A549 (cell line): ENCODE results near the gene MGAT5B. TPM values are rescaled to one million over a fixed set of nuclear protein-coding genes. Genes with fewer than 3 reads are reported as not detected.

Experiments used
- ATAC-seq, 2 experiments: fragments of 200-7000 bp in 1 of 2; fragments of >200 bp in 1 of 2; cut with Nextera tagmentation in 1 of 2; cut with Tn5 transposase in 1 of 2; 3 replicates each; pipeline versions ENCODE4 v1.8.0 to v1.9.1; 2018 to 2020; ENCODE audit warnings: mild to moderate bottlenecking in 1 of 2, moderate library complexity in 1 of 2
- CTCF ChIA-PET: fragments of 300-600 bp; sonication (Branson Sonifier 250); formaldehyde crosslinking; extraction: SDS; loops from one replicate; lab custom pipeline; 2021; ENCODE audit warnings: antibody characterized with exemption, inconsistent platforms; lab: Yijun Ruan, JAX
- POLR2A ChIA-PET: fragments of 350-600 bp; formaldehyde crosslinking; extraction: SDS; loops from one replicate; lab custom pipeline; 2021; ENCODE audit warnings: antibody characterized with exemption, inconsistent platforms; lab: Yijun Ruan, JAX
- DNase-seq, 2 experiments: peaks; one replicate each; pipeline versions ENCODE4 v3.0.0 to v3.0.0-alpha.2; 2011 to 2016; ENCODE audit warnings: low read depth in 1 of 2, low spot score in 1 of 2
- FAIRE-seq: peaks from 2 replicates; lab custom pipeline; 2011; peaks lifted over from hg19 to GRCh38; lab: Jason Lieb, UNC
- H3K27ac ChIP-seq, 2 experiments: fragments of >200 bp; sonication (Bioruptor Twin); formaldehyde crosslinking; 3 replicates each; pipeline ENCODE4 v1.5.1; 2016 to 2017
- H3K4me1 ChIP-seq: fragments of >200 bp; sonication (Bioruptor Twin); formaldehyde crosslinking; 3 replicates; pipeline ENCODE4 v1.6.1; 2016
- H3K4me2 ChIP-seq: fragments of >200 bp; sonication (Bioruptor Twin); formaldehyde crosslinking; 3 replicates; pipeline ENCODE4 v1.6.1; 2016
- H3K4me3 ChIP-seq: fragments of >200 bp; sonication (Bioruptor Twin); formaldehyde crosslinking; 3 replicates; pipeline ENCODE4 v1.5.1; 2016
- H3K9me3 ChIP-seq: fragments of >200 bp; sonication (Bioruptor Twin); formaldehyde crosslinking; 3 replicates; pipeline ENCODE4 v1.6.1; 2016
- CBX8 ChIP-seq: fragments of 200-600 bp; sonication (generic); IDR thresholded peaks from 2 replicates; pipeline ENCODE4 v1.6.1; 2016
- CEBPB ChIP-seq, 2 experiments: fragments of >200 bp in 1 of 2; sonication (Bioruptor Twin) in 1 of 2; formaldehyde crosslinking in 1 of 2; IDR thresholded peaks; 2 replicates each; pipeline ENCODE4 v1.6.1; 2012 to 2016
- CHD4 ChIP-seq: fragments of 200-600 bp; sonication (generic); IDR thresholded peaks from 2 replicates; pipeline ENCODE4 v1.6.1; 2016; ENCODE audit warnings: antibody characterized with exemption, mild to moderate bottlenecking, borderline replicate concordance
- EP300 ChIP-seq, 2 experiments: fragments of >200 bp; sonication (Bioruptor Twin); formaldehyde crosslinking; IDR thresholded peaks; 2 replicates in 1 of 2; 3 replicates in 1 of 2; pipeline ENCODE4 v1.6.1; 2016 to 2017
- FOSB ChIP-seq: fragments of 250-450 bp; sonication (Bioruptor Pico); IDR thresholded peaks from 2 replicates; pipeline ENCODE4 v1.5.0; 2020; ENCODE audit warnings: mild to moderate bottlenecking, moderate library complexity
- FOXS1 ChIP-seq: fragments of 250-450 bp; sonication (Bioruptor Pico); IDR thresholded peaks from 2 replicates; pipeline ENCODE4 v1.5.0; 2020; ENCODE audit warnings: mild to moderate bottlenecking, moderate library complexity
- HEYL ChIP-seq: fragments of 250-450 bp; sonication (Bioruptor Pico); IDR thresholded peaks from 2 replicates; pipeline ENCODE4 v1.8.0; 2021; ENCODE audit warnings: mild to moderate bottlenecking, moderate library complexity
- JUNB ChIP-seq: fragments of >200 bp; sonication (Bioruptor Twin); formaldehyde crosslinking; IDR thresholded peaks from 2 replicates; pipeline ENCODE4 v1.6.1; 2016
- KDM5A ChIP-seq: fragments of 200-600 bp; sonication (generic); IDR thresholded peaks from 2 replicates; pipeline ENCODE4 v1.6.1; 2016; ENCODE audit warnings: antibody characterized with exemption, mild to moderate bottlenecking
- MYC ChIP-seq: IDR thresholded peaks from 2 replicates; pipeline ENCODE4 v1.6.1; 2012; ENCODE audit warnings: mild to moderate bottlenecking, inconsistent platforms, low read length, improper control_type of control experiment, borderline replicate concordance
- NPAS2 ChIP-seq: fragments of 250-450 bp; sonication (Bioruptor Pico); IDR thresholded peaks from 2 replicates; pipeline ENCODE4 v1.8.0; 2022; ENCODE audit warnings: mild to moderate bottlenecking, moderate library complexity, borderline replicate concordance
- NR3C1 ChIP-seq: fragments of >200 bp; sonication (Bioruptor Twin); formaldehyde crosslinking; IDR thresholded peaks from 3 replicates; pipeline ENCODE4 v1.6.1; 2017
- POLR2A ChIP-seq: IDR thresholded peaks from 2 replicates; pipeline ENCODE4 v1.6.1; 2012; ENCODE audit warnings: mild to moderate bottlenecking, low read length
- POLR2AphosphoS2 ChIP-seq: conservative IDR thresholded peaks from 2 replicates; pipeline ENCODE4 v1.6.1; 2012; ENCODE audit warnings: low read length, improper control_type of control experiment, inconsistent platforms
- RAD21 ChIP-seq, 2 experiments: fragments of >200 bp in 1 of 2; sonication (Bioruptor Twin) in 1 of 2; formaldehyde crosslinking in 1 of 2; IDR thresholded peaks in 1 of 2; conservative IDR thresholded peaks in 1 of 2; 2 replicates in 1 of 2; 3 replicates in 1 of 2; pipeline ENCODE4 v1.6.1; 2012 to 2018; ENCODE audit warnings: inconsistent platforms in 1 of 2
- RARB ChIP-seq: fragments of 250-450 bp; sonication (Bioruptor Pico); IDR thresholded peaks from 2 replicates; pipeline ENCODE4 v1.8.0; 2021; ENCODE audit warnings: mild to moderate bottlenecking, moderate library complexity
- RCOR1 ChIP-seq: fragments of 150-350 bp; IDR thresholded peaks from 2 replicates; pipeline ENCODE4 v1.6.1; 2014; ENCODE audit warnings: antibody characterized with exemption, low read length, low read depth
- SMC3 ChIP-seq: fragments of >200 bp; sonication (Bioruptor Twin); formaldehyde crosslinking; IDR thresholded peaks from 3 replicates; pipeline ENCODE4 v1.6.1; 2018; ENCODE audit warnings: inconsistent platforms
- SREBF2 ChIP-seq: fragments of 450-650 bp; IDR thresholded peaks from 2 replicates; pipeline ENCODE4 v1.6.1; 2014; ENCODE audit warnings: mild to moderate bottlenecking, moderate library complexity
- TFCP2L1 ChIP-seq: fragments of 250-450 bp; sonication (Bioruptor Pico); IDR thresholded peaks from 2 replicates; pipeline ENCODE4 v1.5.0; 2021; ENCODE audit warnings: mild to moderate bottlenecking
- TP53 ChIP-seq: fragments of 250-450 bp; sonication (Bioruptor Pico); IDR thresholded peaks from 2 replicates; pipeline ENCODE4 v1.5.0; 2021; ENCODE audit warnings: mild to moderate bottlenecking, moderate library complexity
- ZC3H11A ChIP-seq: fragments of 450-650 bp; IDR thresholded peaks from 2 replicates; pipeline ENCODE4 v1.6.1; 2014; ENCODE audit warnings: antibody characterized with exemption, mild to moderate bottlenecking
- ZFP36 ChIP-seq: fragments of 450-650 bp; IDR thresholded peaks from 2 replicates; pipeline ENCODE4 v1.6.1; 2014; ENCODE audit warnings: borderline replicate concordance; ENCODE audit not compliant: partially characterized antibody
- ZNF302 ChIP-seq: fragments of 250-450 bp; sonication (Bioruptor Pico); IDR thresholded peaks from 2 replicates; pipeline ENCODE4 v1.9.0; 2021; ENCODE audit warnings: inconsistent platforms, mild to moderate bottlenecking, moderate library complexity
- ZSCAN20 ChIP-seq: fragments of 250-450 bp; sonication (Bioruptor Pico); IDR thresholded peaks from 2 replicates; pipeline ENCODE4 v1.8.0; 2022; ENCODE audit warnings: mild to moderate bottlenecking, moderate library complexity
- WGBS: methylation state at CpG from one replicate; pipeline ENCODE4 v1.1.6; 2017; ENCODE audit errors: missing lambda C conversion rate; 5-methylcytosine and 5-hydroxymethylcytosine counted together
- polyA plus RNA-seq, 4 experiments: library from polyadenylated mRNA; depleted of rRNA in 3 of 4; stranded (reverse); fragments of >200 nt; fragmentation: RNase III in 1 of 4; extraction: RNeasy Plus Mini Kit Qiagen cat#74134 plus additional on column Dnase treatment in 1 of 4; gene quantifications; 2 replicates in 3 of 4; 3 replicates in 1 of 4; pipeline ENCODE4 v1.2.3, GENCODE V29; 2011 to 2017
- TF ChIP-seq, protein P1 (sequence below): fragments of >200 bp; sonication (Bioruptor Twin); formaldehyde crosslinking; IDR thresholded peaks from 3 replicates; pipeline ENCODE4 v1.5.1; 2016
- TF ChIP-seq, protein P2 (sequence below): fragments of >200 bp; sonication (Bioruptor Twin); formaldehyde crosslinking; IDR thresholded peaks from 2 replicates; pipeline ENCODE4 v1.6.1; 2016
- TF ChIP-seq, protein P3 (sequence below): fragments of 150-350 bp; IDR thresholded peaks from 2 replicates; pipeline ENCODE4 v1.6.1; 2014; ENCODE audit warnings: low read depth, mild to moderate bottlenecking, low read length
- TF ChIP-seq, protein P4 (sequence below): IDR thresholded peaks from 2 replicates; pipeline ENCODE4 v1.6.1; 2012

MGAT5B gene
- polyA plus RNA-seq, 2 of the 4 experiments (the other 2 are of a cell fraction), result 7.6 to 22.8 TPM

- ATAC-seq (no peak), FAIRE-seq (no peak), DNase-seq (no peak)
- Histone ChIP-seq H3K4me1 (peaks cover 15% of the 10 kb centered on the region), H3K4me2 (no peak overlapping the region), H3K9me3 (no peaks in the 10 kb centered on the region), H3K27ac (no peak overlapping the region), H3K4me3 (no peak overlapping the region)
- ChIA-PET CTCF (interaction anchor here (0.9 to 2.5 kb wide), 4 partner anchors 10 to 137 kb away, joined by 3 to 9 read pairs (median 5); no protein-coding TSS in a partner anchor), POLR2A (no interaction called here)
- TF ChIP-seq KDM5A (no peak), EP300 (IDR thresholded peaks at IDR 0.05) (no peak), RARB (CRISPR knock-in tag) (no peak), CBX8 (no peak), TFCP2L1 (CRISPR knock-in tag) (no peak), RCOR1 (no peak), ZNF302 (CRISPR knock-in tag) (no peak), CHD4 (no peak), RAD21 (conservative IDR thresholded peaks at IDR 0.05 in 1 of 2, IDR thresholded peaks at IDR 0.05 in 1 of 2) (no peak), SMC3 (no peak), JUNB (no peak)
- TF ChIP-seq, protein P1, sequence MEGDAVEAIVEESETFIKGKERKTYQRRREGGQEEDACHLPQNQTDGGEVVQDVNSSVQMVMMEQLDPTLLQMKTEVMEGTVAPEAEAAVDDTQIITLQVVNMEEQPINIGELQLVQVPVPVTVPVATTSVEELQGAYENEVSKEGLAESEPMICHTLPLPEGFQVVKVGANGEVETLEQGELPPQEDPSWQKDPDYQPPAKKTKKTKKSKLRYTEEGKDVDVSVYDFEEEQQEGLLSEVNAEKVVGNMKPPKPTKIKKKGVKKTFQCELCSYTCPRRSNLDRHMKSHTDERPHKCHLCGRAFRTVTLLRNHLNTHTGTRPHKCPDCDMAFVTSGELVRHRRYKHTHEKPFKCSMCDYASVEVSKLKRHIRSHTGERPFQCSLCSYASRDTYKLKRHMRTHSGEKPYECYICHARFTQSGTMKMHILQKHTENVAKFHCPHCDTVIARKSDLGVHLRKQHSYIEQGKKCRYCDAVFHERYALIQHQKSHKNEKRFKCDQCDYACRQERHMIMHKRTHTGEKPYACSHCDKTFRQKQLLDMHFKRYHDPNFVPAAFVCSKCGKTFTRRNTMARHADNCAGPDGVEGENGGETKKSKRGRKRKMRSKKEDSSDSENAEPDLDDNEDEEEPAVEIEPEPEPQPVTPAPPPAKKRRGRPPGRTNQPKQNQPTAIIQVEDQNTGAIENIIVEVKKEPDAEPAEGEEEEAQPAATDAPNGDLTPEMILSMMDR, result no peak
- TF ChIP-seq, protein P2, sequence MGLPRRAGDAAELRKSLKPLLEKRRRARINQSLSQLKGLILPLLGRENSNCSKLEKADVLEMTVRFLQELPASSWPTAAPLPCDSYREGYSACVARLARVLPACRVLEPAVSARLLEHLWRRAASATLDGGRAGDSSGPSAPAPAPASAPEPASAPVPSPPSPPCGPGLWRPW, result no peak
- TF ChIP-seq, protein P3, sequence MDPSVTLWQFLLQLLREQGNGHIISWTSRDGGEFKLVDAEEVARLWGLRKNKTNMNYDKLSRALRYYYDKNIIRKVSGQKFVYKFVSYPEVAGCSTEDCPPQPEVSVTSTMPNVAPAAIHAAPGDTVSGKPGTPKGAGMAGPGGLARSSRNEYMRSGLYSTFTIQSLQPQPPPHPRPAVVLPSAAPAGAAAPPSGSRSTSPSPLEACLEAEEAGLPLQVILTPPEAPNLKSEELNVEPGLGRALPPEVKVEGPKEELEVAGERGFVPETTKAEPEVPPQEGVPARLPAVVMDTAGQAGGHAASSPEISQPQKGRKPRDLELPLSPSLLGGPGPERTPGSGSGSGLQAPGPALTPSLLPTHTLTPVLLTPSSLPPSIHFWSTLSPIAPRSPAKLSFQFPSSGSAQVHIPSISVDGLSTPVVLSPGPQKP, result no peak
- WGBS, result 75% methylated on average over 6 of the region's 6 CpGs
These were observed 61.9 kb downstream of the MGAT5B start for GRCh38 chr17:76930107-76930506.

GRCh38 chr17:76932402-76933333 lies 64.5 kb downstream of the MGAT5B start:
- Histone ChIP-seq H3K27ac (no peak overlapping the region), H3K4me1 (peaks cover 14% of the 10 kb centered on the region), H3K4me2 (no peak overlapping the region), H3K4me3 (no peak overlapping the region), H3K9me3 (no peaks in the 10 kb centered on the region)
- TF ChIP-seq HEYL (CRISPR knock-in tag), result no peak
- no peak for TF ChIP-seq ZSCAN20 (CRISPR knock-in tag)
- no peak for TF ChIP-seq POLR2AphosphoS2
- TF ChIP-seq MYC, result no peak
- TF ChIP-seq CEBPB (IDR thresholded peaks at IDR 0.05), result no peak
- no peak for TF ChIP-seq SREBF2
- TF ChIP-seq TP53 (CRISPR knock-in tag), result no peak
- TF ChIP-seq, protein P3, result no peak
- no peak for TF ChIP-seq ZFP36
- no peak for TF ChIP-seq NR3C1
- TF ChIP-seq, protein P4, sequence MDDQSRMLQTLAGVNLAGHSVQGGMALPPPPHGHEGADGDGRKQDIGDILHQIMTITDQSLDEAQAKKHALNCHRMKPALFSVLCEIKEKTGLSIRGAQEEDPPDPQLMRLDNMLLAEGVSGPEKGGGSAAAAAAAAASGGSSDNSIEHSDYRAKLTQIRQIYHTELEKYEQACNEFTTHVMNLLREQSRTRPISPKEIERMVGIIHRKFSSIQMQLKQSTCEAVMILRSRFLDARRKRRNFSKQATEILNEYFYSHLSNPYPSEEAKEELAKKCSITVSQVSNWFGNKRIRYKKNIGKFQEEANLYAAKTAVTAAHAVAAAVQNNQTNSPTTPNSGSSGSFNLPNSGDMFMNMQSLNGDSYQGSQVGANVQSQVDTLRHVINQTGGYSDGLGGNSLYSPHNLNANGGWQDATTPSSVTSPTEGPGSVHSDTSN, result no peak
- no peak for TF ChIP-seq FOXS1 (CRISPR knock-in tag)
- no peak for TF ChIP-seq NPAS2 (CRISPR knock-in tag)
- TF ChIP-seq, protein P1, result no peak
- no peak for TF ChIP-seq SMC3
- TF ChIP-seq POLR2A, result no peak
- no peak for TF ChIP-seq ZC3H11A
- TF ChIP-seq, protein P2, result no peak
- no peak for TF ChIP-seq FOSB (CRISPR knock-in tag)
- no peak for FAIRE-seq
- ChIA-PET CTCF (interaction anchor here (0.8 to 2.6 kb wide), 9 partner anchors 10 to 133 kb away, joined by 3 to 9 read pairs (median 4); partner anchors contain the start of gene MGAT5B), POLR2A (no interaction called here)
- DNase-seq, result no peak
- ATAC-seq, result no peak
- 89% methylated on average over 33 of the region's 36 CpGs for WGBS
